ENCODE data around the gene PARP14.
"Not testable (repeated sequence)": the region's sequence is repeated elsewhere in the genome, so short reads cannot be mapped to it uniquely, and the experiment has no call there.

Gene PARP14

DNA sequence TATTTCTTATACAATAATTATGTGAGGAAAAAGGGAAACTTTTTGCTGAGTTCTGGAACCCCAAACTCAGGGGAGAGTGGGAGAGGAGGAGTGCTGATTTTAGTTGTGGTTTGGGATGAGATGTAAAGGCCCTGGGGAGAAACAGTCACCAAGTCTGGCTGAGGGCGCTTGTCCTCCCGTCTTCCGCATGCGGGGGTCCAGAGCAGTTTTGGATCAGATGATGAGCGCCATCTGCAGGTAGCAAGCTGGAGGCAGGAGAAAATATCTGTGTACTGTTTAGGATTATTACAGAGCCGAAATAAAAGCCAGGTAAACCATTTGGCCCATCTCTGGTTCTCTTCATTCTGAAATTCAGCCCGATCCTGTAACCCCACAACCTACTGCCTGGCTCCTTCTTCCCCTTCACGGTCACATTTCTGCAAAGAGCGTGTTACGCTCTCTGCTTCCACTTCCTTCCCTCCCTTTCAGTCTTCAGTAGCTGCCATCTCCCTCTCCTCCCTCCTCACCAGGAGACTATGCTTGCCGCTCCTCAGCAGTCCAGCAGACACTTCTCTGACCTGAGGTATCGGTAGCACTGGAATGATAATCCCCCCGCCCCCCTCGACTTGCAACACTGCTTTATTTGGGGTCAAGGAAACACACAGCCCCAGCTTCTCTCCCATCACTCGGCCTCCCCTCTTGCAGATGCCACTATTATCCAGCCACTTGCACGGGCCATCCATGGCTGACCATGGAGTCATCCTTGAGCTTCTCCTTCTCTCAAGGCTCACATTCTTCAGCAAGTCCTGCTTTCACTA lies 1.4 kb upstream of the PARP14 start:
- DNase-seq (ENCODE audit: low spot score), result peak; percentile 80

DNA sequence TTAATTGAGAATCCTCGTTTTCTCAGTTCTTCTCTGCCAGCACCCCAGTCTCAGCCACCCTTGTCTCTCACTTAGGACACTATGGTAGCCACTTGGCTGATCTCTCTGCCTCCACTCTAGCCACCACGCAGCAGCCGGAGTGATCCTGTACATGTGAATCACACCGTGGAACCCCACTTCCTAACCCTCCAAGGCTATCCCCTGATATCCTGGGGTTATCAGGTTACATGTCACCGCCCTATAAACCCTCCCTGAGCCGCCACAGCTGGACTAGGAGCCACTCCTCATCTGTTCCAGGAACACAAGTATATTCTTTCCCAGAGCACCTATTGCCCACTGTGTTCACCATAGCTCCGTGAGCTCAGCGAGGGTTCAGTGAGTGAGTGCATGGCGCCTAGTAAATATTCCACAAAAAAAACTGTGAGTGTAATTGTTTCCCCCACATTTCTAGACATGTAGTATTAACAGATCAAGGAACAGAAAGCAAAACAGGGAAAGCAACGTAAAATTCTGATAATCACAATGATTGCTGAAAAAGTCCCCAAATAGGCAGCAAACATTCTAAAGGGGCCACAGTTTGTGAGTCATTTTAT lies 661 bp upstream of the PARP14 start:
- peak; percentile 19 for DNase-seq (ENCODE audit: low spot score)

DNA sequence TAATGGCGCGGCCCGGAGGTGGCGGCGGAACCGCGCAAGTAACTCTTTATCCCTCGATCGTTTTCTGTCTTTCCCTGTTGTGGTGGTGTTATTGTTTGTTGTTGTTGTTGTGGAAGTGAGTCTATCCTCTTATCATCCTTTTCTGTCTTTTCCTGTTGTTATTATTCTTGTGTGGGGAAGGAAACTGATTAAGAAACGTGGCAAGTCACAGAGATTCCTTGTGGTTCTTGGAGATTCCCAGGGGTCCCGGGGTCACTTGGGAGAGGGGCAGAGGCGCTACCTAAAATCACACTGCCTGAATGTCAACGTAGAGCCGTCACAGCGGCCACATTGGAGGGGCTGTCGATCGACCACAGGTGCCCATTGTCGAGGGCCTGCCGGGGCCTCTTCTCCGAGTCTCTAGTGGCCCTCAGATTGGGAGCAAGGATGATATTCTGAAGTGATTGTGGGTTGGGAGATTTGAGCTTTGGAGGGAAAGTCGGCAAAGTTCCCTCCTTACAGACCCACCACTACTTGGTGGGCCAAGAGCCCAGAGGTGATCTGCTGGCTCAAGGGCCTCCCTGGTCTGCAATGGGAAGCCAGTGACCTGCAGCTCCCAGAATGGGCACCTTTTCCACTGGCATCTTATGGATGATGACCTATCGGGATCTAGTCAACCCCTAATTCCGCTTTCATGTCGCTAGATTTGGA lies 790 bp downstream of the PARP14 start:
- DNase-seq (ENCODE audit: low spot score), result no peak

DNA sequence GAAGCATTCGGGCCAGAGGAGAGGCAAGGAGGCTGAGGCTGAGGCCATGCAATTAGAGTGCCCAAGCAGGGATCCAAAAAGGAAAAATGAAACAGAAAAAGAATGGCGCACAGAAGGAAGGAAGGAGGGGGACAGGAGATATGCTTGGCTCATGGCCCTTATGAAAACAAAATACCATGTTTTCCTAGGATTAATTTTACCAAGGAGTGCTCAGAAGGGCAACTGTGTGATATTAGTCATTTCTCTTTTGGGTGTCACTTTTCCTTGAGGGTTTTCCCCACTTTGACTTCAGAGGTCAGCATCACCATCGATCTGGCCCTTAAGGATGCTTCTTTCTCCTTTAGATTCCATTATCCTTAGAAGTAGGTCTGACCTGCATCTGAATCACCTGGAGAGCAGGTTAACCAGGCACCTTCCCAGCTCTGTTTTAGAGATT lies 1.4 kb downstream of the PARP14 start:
- DNase-seq (ENCODE audit: low spot score), result no peak

DNA sequence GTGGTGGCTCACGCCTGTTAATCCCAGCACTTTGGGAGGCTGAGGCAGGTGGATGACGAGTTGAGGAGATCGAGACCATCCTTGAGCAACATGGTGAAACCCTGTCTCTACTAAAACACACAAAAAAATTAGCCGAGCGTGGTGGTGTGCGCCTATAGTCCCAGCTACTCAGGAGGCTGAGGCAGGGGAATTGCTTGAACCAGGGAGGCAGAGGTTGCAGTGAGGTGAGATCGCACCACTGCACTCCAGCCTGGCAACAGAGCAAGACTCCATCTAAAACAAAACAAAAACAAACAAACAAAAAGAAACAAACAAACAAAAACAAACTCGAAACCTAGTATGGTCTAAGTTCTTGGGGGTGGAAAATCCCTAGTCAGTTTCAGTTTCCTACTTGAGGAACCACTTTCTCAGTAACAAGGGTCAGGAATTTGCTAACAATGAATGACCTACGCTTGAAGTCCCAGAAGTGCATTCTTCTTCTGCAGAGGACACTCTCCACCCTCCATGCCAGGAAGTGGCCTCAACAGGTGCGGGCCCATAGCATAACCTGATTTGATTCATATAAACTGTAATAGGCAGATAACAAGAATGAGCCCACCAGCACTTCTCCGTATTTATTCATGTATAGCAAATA lies 2.3 kb downstream of the PARP14 start:
- not testable (repeated sequence) for DNase-seq (ENCODE audit: low spot score)

DNA sequence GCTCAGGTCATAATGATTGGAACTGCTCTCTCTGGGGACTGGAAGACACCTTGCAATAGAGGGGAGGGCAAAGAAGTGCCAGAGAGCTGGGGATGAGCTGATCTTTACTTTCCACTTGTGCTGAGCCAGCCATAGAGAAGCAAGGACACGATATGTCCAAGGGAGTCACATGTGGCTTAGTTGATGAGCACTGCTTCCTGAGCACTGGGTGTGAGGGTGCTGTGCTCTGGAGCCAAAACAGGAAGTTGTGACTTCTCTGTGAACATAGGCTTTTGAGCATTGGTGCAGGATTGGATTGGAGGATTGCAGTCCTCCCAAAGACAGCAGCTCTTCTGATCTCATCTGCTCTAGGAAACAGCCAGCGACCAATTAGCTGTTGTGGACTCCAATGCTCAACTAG lies 6.7 kb downstream of the PARP14 start:
- DNase-seq (ENCODE audit: low spot score), result no peak

DNA sequence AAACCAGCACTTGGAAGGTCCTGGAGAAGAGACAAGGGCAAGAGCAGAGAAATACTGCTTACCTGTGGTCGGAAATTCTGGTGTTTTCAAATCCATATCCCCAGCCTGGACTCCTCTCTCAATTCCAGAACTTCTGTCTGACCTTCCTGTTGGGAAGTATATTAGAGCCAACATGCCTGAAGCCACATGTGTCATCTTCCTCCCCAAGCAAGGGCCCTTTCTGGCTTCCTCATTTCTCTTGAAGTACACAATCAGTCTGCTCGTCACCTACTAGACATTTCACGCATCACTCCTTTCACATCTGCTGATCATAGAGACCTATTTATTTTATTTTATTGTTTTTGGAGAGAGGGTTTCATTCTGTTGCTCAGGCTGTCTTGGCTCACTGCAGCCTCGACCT lies 8.4 kb downstream of the PARP14 start:
- no peak for DNase-seq (ENCODE audit: low spot score)

DNA sequence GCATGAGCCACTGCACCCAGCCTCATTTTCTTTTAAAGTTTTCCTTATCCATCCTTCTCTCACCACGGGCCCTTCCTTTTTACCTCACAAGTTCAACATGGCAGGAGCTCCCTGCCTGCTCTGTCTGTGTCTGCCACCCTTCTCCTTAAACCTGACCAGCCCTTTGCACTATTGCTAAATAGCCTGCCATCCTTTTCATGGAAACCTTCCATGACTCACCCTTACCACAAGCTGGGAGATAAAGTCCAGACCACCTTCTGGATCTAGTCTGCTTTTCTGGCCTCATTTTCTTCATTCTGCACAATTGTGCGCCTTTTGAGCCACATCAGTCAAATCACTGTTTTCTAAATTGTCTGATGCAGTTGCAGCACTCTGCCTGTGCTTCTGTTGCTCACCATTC lies 8.9 kb downstream of the PARP14 start:
- DNase-seq (ENCODE audit: low spot score), result no peak

DNA sequence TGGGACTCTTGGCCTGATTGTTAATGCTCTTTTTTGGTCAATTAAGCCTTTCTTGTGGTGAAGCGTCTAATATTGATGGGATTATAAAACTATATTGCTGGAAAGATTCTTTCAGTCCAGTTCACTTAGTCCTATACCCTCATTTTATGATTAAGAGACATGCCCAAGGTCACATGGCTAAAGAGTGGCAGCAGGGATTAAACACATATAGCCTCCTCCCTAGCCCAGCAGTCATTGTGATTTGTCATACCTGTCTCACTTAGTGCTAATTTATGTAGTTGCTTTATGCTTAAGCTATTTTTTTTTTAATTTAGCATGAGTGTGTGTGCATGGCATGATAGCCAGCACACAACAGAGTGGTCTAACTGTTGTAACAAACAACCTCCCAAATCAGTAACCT lies 9.5 kb downstream of the PARP14 start:
- DNase-seq (ENCODE audit: low spot score), result no peak

DNA sequence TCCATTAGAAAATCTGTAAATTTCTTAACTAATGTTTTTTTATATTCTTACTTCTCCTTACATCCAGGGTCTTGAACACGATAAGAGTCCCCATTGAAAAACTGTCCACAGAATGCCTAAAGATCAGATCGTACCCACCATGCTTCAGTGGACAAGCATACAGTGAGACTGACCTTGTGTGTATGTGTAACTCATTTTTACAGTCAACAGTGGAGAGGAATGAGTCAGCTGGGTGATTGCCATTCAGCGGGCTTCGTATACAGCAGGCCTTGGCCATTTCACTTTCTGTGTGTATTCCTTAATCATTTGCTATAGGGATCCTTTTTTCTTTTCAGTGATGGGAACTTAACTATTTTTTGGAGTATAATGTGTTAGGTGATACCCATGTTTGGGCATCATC lies 10.6 kb downstream of the PARP14 start:
- DNase-seq (ENCODE audit: low spot score), result peak; percentile 27

DNA sequence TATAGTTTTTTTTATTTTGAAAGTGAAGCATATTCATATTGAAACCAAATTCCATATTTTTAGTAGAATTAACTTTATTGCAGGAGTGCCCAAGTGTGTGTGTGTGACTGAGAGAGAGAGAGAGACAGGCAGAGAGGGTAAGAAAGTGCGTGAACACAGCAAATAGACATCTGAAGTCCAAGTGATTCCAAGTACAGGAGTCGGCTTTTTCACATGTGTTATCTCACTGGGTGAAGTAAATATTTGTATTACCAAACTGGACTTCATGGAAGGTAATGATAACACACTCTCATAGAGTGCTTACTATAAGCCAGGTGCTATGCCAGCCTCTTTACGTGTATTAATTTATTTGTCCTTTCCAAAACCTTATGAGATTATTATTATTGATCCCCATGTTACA lies 12.0 kb downstream of the PARP14 start:
- no peak for DNase-seq (ENCODE audit: low spot score)

DNA sequence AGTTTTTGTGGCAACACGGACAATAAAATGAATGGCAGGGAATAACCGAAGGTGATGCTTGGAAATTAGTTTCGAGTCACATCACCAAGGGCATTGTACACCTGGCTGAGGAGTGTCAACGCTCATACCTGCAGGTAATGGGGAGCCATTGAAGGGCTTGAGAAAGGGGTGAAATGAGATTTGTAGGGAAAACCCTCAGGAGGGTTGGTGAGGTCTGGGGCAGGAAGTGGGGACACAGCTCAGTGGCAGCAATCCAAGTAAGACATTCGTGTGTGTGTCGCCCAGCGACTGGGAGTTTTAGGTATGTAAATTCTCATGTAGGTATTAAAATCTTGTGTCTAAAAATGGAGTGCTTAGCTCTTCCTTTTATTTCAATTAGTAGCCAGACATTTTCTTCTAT lies 14.3 kb downstream of the PARP14 start:
- DNase-seq (ENCODE audit: low spot score), result no peak

DNA sequence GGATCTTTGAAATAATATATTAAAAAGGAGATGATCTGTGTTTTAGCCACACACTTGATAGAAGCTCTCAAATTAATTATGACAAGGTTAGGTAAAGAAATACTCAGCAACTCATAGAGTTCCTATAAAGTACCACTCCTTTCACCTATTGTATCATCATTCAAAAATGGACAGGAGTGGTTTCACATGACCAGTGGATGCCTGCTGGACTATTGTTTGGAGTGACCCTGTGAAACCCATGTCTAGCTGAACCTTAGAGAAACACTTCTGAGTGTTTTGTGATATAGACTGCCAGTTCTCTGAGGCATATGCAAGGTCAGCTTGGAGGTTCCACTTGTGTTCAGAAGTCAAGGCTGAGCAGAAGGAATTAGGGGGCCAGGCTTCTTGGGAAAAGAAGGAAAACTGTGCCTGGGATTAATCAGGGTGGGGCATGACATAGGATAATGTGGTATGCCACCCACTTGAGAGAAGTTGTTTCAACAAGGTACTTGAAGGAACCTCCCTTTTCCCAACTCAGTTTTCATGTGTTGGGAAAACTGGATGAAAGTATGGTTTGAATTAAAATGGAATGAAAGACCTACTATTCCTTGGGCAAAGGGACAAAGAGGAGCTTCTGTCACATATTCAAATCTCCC lies 15.4 kb downstream of the PARP14 start:
- no peak for DNase-seq (ENCODE audit: low spot score)

DNA sequence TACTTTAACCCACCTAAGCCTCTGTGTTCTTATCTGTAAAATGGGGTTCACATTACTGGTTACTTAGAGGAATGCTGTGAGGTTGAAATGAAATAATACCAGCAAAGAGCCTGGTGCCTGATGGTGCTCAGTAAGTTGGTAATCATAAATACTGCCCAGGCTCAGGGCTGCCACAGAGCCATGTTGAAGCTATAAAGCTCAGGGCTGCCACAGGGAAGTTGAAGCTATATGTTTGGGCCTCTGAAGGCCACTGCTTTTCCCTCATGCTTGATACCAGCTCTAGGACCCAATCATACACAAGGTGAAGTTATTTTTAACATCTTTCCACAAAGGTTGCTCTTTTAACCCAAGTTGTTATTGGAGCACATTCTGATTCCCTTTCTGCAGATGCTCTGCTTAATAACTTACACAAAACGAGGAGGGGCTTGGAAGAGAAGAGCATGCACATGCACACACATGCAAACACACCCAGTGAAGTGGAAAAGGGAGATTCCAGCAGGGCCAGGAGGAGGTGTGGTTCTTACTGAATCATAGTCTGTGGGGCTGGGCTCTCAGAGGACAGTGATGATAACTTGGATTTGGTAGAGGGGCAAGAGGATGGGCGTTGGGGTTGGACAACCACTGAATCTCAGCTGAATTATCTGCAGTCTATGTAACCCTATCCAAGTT lies 17.4 kb downstream of the PARP14 start:
- no peak for DNase-seq (ENCODE audit: low spot score)

DNA sequence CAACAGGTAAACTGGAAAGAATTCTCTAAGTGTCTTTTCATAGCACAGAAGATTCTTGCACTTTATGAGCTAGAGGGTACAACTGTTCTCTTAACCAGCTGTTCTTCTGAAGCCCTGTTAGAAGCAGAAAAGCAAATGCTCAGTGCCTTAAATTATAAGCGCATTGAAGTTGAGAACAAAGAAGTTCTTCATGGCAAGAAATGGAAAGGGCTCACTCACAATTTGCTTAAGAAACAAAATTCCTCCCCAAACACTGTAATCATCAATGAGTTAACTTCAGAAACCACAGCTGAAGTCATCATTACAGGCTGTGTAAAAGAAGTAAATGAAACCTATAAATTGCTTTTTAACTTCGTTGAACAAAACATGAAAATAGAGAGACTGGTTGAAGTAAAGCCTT lies 19.6 kb downstream of the PARP14 start:
- no peak for DNase-seq (ENCODE audit: low spot score)

DNA sequence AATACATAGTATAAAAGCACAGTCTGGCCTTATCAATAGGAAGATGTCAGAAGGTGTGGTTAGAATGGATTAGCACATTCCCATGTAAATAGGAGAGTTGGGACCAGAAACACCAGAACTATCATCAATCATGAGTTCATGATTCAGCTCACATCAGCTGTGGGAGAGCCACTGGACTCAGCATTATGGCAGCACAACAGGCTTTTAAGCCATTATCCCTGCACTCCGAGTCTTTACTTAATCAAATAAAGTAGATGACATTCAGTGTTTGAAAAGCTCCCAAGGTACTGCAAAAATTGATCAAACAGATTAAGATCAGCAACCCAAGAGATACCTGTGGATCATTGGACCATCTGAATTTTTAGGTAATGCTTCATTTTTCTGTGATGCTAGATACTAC lies 24.7 kb downstream of the PARP14 start:
- DNase-seq (ENCODE audit: low spot score), result no peak

DNA sequence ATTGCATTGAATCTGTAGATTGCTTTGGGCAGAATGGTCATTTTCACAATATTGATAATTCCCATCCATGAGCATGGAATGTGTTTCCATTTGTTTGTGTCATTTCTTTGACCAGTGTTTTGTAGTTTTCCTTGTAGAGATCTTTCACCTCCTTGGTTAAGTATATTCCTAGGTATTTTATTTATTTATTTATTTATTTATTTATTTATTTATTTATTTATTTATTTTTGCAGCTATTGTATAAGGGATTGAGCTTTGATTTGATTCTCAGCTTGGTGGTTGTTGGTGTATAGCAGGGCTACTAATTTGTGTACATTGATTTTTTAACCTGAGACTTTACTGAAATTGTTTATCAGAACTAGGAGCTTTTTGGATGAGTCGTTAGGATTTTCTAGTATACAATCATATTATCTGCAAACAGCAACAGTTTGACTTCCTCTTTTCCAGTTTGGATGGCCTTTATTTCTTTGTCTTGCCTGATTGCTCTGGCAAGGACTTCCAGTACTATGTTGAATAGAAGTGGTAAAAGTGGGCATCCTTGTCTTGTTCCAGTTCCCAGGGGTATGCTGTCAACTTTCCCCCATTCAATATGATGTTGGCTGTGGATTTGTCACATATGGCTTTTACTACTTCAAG lies 30.1 kb downstream of the PARP14 start:
- not testable (repeated sequence) for DNase-seq (ENCODE audit: low spot score)

DNA sequence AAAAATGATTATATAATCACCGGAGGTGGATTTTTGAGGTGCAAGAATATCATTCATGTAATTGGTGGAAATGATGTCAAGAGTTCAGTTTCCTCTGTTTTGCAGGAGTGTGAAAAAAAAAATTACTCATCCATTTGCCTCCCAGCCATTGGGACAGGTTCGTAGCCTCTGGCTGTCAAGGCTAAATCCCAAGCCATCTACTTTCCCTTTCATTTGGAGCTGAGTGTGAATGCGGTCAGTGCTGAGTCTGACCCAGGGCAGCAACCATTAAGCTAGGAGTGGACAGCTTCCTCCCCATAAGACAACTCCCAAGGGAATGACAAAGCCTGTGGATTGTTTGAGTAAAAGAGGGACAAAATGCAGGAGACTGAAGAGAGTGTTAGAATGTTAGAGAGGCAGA lies 33.6 kb downstream of the PARP14 start:
- no peak for DNase-seq (ENCODE audit: low spot score)

DNA sequence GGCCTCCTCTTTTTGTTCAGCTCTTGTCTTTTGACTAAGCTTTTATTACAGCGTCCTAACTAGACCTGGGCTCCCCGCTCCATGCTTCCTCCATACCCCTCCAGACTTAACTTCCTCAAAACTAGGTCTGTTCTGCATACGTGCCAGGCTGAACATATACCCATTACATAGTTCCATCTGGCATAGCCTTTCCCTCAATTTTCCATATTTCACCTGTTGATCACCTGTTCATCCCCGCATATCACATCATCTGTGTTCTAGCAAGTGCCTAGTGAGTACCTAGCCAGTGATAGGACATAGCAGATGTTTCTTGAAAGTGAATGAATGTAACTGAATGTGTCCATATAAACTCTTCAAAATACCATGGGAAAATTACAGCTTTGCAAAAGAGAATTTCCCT lies 36.0 kb downstream of the PARP14 start:
- DNase-seq (ENCODE audit: low spot score), result no peak

DNA sequence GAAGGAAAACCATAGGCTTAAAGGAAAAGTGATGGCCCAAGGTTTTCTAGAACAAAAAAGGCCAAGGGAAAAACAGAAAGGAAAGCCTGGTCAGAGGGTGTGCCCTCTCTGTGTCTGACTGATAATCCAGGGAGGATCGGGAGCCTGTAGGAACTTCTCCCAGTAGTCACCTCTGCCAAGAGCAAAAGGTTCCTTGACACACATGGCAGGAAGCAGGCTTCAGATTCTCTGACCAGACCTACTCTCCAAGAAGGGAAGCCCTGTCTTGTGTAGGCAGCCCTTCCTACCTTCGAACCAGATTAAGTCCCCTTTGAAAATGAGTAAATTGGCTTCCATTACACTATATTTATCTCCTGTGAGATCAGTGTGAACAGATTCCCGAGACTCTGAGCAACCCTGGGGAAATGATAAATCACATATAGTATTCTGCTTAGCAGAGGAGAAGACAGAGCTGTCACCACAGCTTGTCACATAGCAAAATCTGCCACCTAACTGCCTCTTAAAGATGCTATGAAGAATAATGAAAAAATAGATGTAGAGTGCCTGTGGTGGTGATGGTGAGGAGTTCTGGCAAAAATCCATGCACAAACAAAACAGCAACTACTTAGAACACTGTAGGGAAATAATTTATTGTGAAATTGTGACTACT lies 38.8 kb downstream of the PARP14 start:
- no peak for DNase-seq (ENCODE audit: low spot score)

DNA sequence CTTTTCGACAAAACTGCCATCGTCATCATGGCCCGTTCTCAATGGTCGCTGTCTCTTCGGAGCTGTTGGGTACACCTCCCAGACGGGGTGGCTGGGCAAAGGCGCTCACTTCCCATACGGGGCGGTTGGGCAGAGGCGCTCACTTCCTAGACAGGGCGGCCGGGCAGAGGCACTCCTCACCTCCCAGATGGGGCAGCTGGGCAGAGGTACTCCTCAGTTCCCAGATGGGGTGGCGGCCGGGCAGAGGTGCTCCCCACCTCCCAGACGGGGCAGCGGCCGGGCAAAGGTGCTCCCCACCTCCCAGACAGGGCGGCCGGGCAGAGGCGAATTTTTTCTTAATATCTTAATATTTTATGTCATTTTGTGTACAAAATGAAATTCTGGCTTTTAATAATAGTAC lies 44.5 kb downstream of the PARP14 start:
- no peak for DNase-seq (ENCODE audit: low spot score)
